HAP-1 (cell line): ENCODE data around the gene KCNJ10.
"Not testable (repeated sequence)": the region's sequence is repeated elsewhere in the genome, so short reads cannot be mapped to it uniquely, and the experiment has no call there.

Experiments
- DNase-seq, 2 experiments: peaks; one replicate each; pipeline ENCODE4 v3.0.0-alpha.2; 2016 to 2020; ENCODE audit warnings: low spot score in 2 of 2
- H3K27me3 ChIP-seq: fragments of 250-450 bp; sonication (Bioruptor Pico); 2 replicates; pipeline ENCODE4 v1.5.1; 2020; ENCODE audit warnings: low read depth, mild to moderate bottlenecking, moderate library complexity
- H3K36me3 ChIP-seq: fragments of 250-450 bp; sonication (Bioruptor Pico); replicated peaks from 2 replicates; pipeline ENCODE4 v1.5.1; 2020; ENCODE audit warnings: mild to moderate bottlenecking
- H3K4me1 ChIP-seq: fragments of 250-450 bp; sonication (Bioruptor Pico); 2 replicates; pipeline ENCODE4 v1.5.1; 2020; ENCODE audit warnings: mild to moderate bottlenecking
- H3K4me3 ChIP-seq: fragments of 250-450 bp; sonication (Bioruptor Pico); 2 replicates; pipeline ENCODE4 v1.5.1; 2020; ENCODE audit warnings: mild to moderate bottlenecking, moderate library complexity
- H3K9me3 ChIP-seq: fragments of 250-450 bp; sonication (Bioruptor Pico); 2 replicates; pipeline ENCODE4 v1.5.1; 2020; ENCODE audit warnings: mild to moderate bottlenecking, moderate library complexity
- in situ Hi-C: fragments of 300-500 bp; cut with MboI; formaldehyde crosslinking; loops from 3 replicates; pipeline ENCODE4 v1.14.3; 2020; ENCODE audit warnings: low sequenced_read_pairs, inconsistent platforms, mixed read lengths

The KCNJ10 gene

GRCh38 chr1:160050619-160051018 is 19.3 kb downstream of the KCNJ10 start:
- H3K27me3 ChIP-seq = peaks cover 34% of the 10 kb centered on the region
- in situ Hi-C loops = no loop called here
- no peaks in the 10 kb centered on the region for H3K36me3 ChIP-seq
- no peak for DNase-seq
- no peaks in the 10 kb centered on the region for H3K9me3 ChIP-seq
- no peaks in the 10 kb centered on the region for H3K4me1 ChIP-seq
- H3K4me3 ChIP-seq = no peak overlapping the region

- DNase-seq, H3K9me3 ChIP-seq, H3K36me3 ChIP-seq, H3K4me3 ChIP-seq, in situ Hi-C loops, H3K4me1 ChIP-seq: not testable (repeated sequence)
- H3K27me3 ChIP-seq = peaks cover 34% of the 10 kb centered on the region
Observed at GRCh38 chr1:160050182-160050581, 19.8 kb downstream of the KCNJ10 start.

- H3K27me3 ChIP-seq = peaks cover 34% of the 10 kb centered on the region
- no peak overlapping the region for H3K4me3 ChIP-seq
- DNase-seq = no peak
- in situ Hi-C loops = no loop called here
- H3K4me1 ChIP-seq = no peaks in the 10 kb centered on the region
- H3K36me3 ChIP-seq = no peaks in the 10 kb centered on the region
- H3K9me3 ChIP-seq = no peaks in the 10 kb centered on the region
Observed at GRCh38 chr1:160049101-160049500, 20.9 kb downstream of the KCNJ10 start.

- no peaks in the 10 kb centered on the region for H3K4me1 ChIP-seq
- no peak overlapping the region for H3K4me3 ChIP-seq
- H3K27me3 ChIP-seq = peaks cover 30% of the 10 kb centered on the region
- in situ Hi-C loops = no loop called here
- H3K9me3 ChIP-seq = no peaks in the 10 kb centered on the region
- no peaks in the 10 kb centered on the region for H3K36me3 ChIP-seq
- DNase-seq = no peak
Observed at GRCh38 chr1:160048335-160048734, 21.6 kb downstream of the KCNJ10 start.

GRCh38 chr1:160047111-160047991 is 22.6 kb downstream of the KCNJ10 start:
- H3K4me3 ChIP-seq = no peak overlapping the region
- DNase-seq = no peak
- in situ Hi-C loops = no loop called here
- H3K4me1 ChIP-seq = no peaks in the 10 kb centered on the region
- no peaks in the 10 kb centered on the region for H3K36me3 ChIP-seq
- no peaks in the 10 kb centered on the region for H3K9me3 ChIP-seq
- H3K27me3 ChIP-seq = peaks cover 20% of the 10 kb centered on the region

- Histone ChIP-seq H3K4me3 (no peak overlapping the region), H3K4me1 (no peaks in the 10 kb centered on the region), H3K36me3 (no peaks in the 10 kb centered on the region), H3K9me3 (no peaks in the 10 kb centered on the region), H3K27me3 (peaks cover 13% of the 10 kb centered on the region)
- in situ Hi-C loops = no loop called here
- peak in 1 of 2 experiments; percentile 35 for DNase-seq
Observed at GRCh38 chr1:160046494-160047110, 23.4 kb downstream of the KCNJ10 start.

- Histone ChIP-seq H3K9me3 (no peaks in the 10 kb centered on the region), H3K4me3 (no peak overlapping the region), H3K27me3 (peaks cover 9% of the 10 kb centered on the region), H3K4me1 (no peaks in the 10 kb centered on the region), H3K36me3 (no peaks in the 10 kb centered on the region)
- in situ Hi-C loops = no loop called here
- DNase-seq = no peak
Observed at GRCh38 chr1:160045653-160046052, 24.3 kb downstream of the KCNJ10 start.

- Histone ChIP-seq H3K27me3 (peaks cover 4% of the 10 kb centered on the region; the same call in 1 of the 2 replicates), H3K9me3 (no peaks in the 10 kb centered on the region), H3K4me3 (no peak overlapping the region), H3K36me3 (no peaks in the 10 kb centered on the region), H3K4me1 (no peaks in the 10 kb centered on the region)
- in situ Hi-C loops = no loop called here
- DNase-seq = no peak
Observed at GRCh38 chr1:160043543-160043942, 26.4 kb downstream of the KCNJ10 start.

GRCh38 chr1:160040476-160040875 is 29.5 kb downstream of the KCNJ10 start:
- no peak overlapping the region for H3K4me3 ChIP-seq

GRCh38 chr1:160032165-160032820 is 37.7 kb downstream of the KCNJ10 start:
- Histone ChIP-seq H3K4me1 (peaks cover 15% of the 10 kb centered on the region), H3K4me3 (peak overlapping the region; percentile 68), H3K36me3 (no peaks in the 10 kb centered on the region), H3K27me3 (no peaks in the 10 kb centered on the region), H3K9me3 (no peaks in the 10 kb centered on the region)
- in situ Hi-C loops = loop anchor here (10.0 kb wide), 1 partner anchor 247 kb away; the partner anchor contains the start of gene DUSP23
- peak in 1 of 2 experiments; percentile 12 for DNase-seq

More at GRCh38 chr1:160040476-160040875, 29.5 kb downstream of the KCNJ10 start:
- Histone ChIP-seq H3K36me3 (no peaks in the 10 kb centered on the region), H3K4me1 (no peaks in the 10 kb centered on the region), H3K9me3 (no peaks in the 10 kb centered on the region), H3K27me3 (no peaks in the 10 kb centered on the region)
- no peak for DNase-seq
- in situ Hi-C loops = no loop called here

GRCh38 chr1:160031365-160032164 is 38.4 kb downstream of the KCNJ10 start, which contains the start of gene PIGM:
TSS of gene PIGM (minus strand) at chr1:160031990. CDS start at chr1:160031739, 251 bp downstream.
- Histone ChIP-seq H3K9me3 (no peaks in the 10 kb centered on the region), H3K27me3 (no peaks in the 10 kb centered on the region), H3K36me3 (no peaks in the 10 kb centered on the region), H3K4me1 (peaks cover 15% of the 10 kb centered on the region), H3K4me3 (peak within 1 kb of the TSS; percentile 68)
- DNase-seq = peak; percentile 90 to 98
- in situ Hi-C loops = loop anchor here (10.0 kb wide), 1 partner anchor 247 kb away; the partner anchor contains the start of gene DUSP23

GRCh38 chr1:160030657-160031364 is 39.1 kb downstream of the KCNJ10 start:
- DNase-seq = peak in 1 of 2 experiments; percentile 28
- H3K27me3 ChIP-seq = no peaks in the 10 kb centered on the region
- no peaks in the 10 kb centered on the region for H3K9me3 ChIP-seq
- in situ Hi-C loops = loop anchor here (10.0 kb wide), 1 partner anchor 246 kb away; the partner anchor contains the start of gene DUSP23
- H3K36me3 ChIP-seq = no peaks in the 10 kb centered on the region
- peak overlapping the region; percentile 68 for H3K4me3 ChIP-seq
- peaks cover 15% of the 10 kb centered on the region for H3K4me1 ChIP-seq
